Measurements from ENCODE around the gene SPATA20.

SPATA20 gene

GRCh38 chr17:50598487-50598886, 51.5 kb downstream of the SPATA20 start:
- DNase-seq (ENCODE audit: low read depth, low spot score), result no peak

- no peak for DNase-seq (ENCODE audit: low read depth, low spot score)
Measured at GRCh38 chr17:50599606-50600005, 52.6 kb downstream of the SPATA20 start.

- DNase-seq (ENCODE audit: low read depth, low spot score), result no peak
Measured at GRCh38 chr17:50601823-50602375, 54.9 kb downstream of the SPATA20 start.

GRCh38 chr17:50602836-50603235, 55.9 kb downstream of the SPATA20 start:
- DNase-seq (ENCODE audit: low read depth, low spot score), result no peak

- no peak for DNase-seq (ENCODE audit: low read depth, low spot score)
Measured at GRCh38 chr17:50603340-50603739, 56.4 kb downstream of the SPATA20 start.

GRCh38 chr17:50604513-50604912, 57.5 kb downstream of the SPATA20 start:
- no peak for DNase-seq (ENCODE audit: low read depth, low spot score)

GRCh38 chr17:50605429-50605828, 58.5 kb downstream of the SPATA20 start:
- no peak for DNase-seq (ENCODE audit: low read depth, low spot score)

Measured in activated naive CD8-positive, alpha-beta T cell treated with anti-CD3 and anti-CD28 coated beads, Interleukin-2, amount 50 U/mL, for 16 hours (primary cell).